Stimulated activated CD8-positive, alpha-beta memory T cell treated with anti-CD3 and anti-CD28 coated beads, Interleukin-7, amount 100 ng/mL, for 1 hour (primary cell): Measurements from ENCODE around the gene ATXN3L.

Experiments
- DNase-seq, 2 donors: peaks; one replicate each; pipeline ENCODE4 v3.0.0-alpha.2; 2020; ENCODE audit warnings: low read depth in 2 of 2

Gene ATXN3L

DNA sequence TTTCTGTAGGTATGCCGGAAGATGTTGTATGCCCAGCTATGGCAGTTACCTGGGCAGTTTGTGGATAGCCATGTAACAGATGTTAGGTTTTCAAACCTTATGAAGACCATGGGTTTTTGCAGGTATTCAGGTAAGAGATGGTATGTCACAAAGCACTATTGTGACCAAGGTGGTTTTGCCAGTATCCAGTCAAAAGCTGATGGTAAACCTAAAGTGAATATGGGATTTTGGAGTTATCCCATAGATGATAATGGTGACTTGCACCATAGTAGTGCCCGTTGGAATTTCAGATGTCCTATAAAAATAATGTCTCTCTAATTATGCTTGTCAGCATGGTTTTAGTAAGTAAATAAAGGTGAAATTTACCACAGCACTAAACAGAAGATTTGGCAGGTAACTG is at the start of gene ATXN3L:
ATXN3L (minus strand) TSS at position 101 of the 400 bp plus-strand sequence. CDS start 119 bp downstream, outside the sequence.
- no peak for DNase-seq

DNA sequence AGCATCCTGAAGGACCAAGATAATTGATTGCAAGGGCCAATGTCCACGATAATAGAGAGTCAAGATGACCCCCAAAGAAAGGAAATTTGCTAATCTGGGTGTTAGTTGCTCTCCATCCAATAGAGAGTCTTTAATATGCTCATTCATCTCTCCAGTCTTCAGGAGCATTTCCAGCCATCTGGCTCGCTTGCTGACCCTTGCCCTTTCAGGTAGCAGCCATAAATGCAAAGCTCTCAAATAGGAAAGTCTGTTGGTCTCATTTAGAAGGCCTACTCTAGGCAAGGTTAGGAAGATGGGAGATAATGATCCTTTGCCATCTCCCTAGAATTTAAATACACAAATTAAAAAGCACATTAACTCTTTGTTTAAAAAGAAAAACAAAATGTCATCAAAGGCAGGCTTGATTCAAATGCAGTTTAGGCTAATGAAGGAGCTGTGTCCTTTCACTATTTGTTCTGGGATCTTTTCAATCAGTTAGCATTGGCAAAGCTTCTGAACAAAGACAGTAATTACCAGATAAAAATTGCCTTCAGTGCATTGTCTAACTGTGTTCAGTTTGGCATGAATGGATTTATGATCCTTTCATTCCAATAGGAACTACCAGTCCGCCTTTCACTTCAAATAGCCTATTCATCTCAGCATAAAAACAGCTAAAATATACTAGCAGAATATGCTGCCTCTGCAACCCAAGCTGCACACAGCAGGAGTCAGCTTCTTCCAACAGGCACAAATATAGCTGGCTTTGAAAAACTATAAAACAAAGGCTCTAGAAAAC is 49.6 kb upstream of the ATXN3L start:
- DNase-seq = no peak

DNA sequence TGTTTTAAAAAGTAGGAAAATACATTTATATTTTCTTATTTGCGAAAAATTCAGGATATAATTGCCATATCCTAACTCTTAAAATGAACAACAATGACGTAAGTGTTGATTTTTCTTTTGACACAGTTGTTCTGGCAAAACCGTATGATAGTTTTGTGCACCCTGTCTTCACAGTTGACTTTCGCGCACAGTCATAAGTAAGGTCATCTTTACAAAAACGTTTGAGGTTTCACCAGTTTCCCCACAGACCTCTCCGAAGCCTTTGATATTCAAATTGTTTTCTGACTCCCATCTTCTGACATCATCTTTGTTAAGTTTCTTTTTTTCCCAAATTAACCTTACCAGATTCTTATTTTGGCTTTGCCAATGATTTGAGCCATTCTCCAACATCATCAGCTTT is 48.1 kb upstream of the ATXN3L start:
- DNase-seq = no peak

DNA sequence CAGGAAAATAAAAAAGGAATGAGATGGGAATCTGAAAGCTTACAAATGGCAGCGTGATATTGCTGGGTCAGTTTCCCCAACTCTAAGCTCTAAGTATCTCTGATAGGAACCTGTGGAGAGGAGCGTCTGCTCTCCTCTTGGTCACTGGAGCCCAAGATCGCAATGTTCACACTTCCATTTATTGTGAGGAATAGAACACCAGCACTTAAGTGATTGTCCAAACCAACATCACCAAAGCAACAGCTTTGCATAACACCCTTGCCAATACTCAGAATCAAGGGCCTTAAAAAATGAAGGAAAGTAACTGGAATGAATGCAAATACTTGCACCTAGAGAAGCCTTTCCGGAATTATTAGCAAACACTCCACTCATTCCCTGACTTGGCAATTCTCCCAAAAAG is 46.8 kb upstream of the ATXN3L start:
- DNase-seq = no peak

DNA sequence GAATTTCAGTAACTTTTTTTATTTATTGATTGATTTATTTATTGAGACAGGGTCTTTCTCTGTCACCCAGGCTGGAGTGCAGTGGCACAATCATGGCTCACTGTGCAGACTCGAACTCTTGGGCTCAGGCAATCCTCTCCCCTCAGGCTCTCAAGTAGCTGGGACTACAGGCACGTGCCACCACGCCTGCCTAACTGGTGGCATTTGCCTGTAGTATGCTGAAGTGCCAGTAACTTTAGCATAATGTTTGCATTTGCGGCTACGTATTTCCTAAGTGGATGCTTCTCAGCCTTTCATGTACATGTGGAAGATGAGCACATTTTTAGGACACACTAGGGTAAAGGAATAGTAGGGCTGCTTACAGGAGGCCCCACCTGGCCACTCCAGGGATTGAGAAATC is 45.3 kb upstream of the ATXN3L start:
- DNase-seq = no peak

DNA sequence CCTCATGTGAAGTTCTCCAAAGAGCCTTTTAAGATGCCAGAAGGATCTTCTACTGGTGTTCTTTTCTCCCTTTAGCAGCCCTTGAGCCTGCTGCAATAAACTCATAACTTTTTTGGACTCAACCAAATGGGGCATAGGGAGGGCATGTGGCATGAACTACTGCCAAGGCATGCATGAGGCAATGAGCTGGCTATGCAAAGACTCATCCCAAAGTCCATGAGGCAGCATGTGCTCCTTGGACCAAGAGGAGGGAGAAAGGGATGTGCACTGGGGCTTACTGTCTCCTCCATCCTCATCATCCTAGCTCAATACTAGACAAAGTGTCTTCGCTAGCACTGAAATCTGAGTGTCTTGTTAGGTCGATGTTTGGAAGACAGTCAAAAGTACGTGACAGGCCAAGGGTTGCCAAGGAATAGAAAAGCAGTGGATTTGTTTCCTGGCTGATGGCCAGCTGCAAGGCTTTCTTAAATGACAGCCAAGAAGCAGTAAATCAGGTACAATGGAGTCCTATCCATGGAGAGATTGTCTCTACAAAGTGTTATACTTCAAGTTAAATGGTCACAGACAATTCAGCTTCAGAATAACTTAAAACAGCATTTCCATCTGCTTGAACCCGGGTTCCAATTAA is 44.5 kb upstream of the ATXN3L start:
- no peak for DNase-seq

DNA sequence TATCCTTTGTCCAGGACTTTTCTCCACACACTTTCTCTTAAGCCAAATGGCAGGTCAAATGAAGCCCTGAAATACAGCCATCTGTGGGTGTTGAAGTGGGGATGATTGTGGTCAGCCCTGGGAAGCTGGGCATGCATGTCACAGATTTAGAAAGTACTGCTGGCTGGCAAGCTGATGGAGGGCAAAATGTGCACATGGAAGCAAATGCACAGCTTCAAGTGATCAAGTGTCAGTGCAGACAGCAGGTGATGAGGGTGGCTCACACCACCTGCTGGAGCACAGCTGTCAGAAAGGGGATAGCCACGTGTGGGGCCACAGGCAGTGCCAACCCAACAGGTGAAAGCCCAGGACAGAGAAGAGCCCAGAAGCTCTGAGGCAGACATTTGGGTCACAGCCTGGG is 40.3 kb upstream of the ATXN3L start:
- DNase-seq = no peak

DNA sequence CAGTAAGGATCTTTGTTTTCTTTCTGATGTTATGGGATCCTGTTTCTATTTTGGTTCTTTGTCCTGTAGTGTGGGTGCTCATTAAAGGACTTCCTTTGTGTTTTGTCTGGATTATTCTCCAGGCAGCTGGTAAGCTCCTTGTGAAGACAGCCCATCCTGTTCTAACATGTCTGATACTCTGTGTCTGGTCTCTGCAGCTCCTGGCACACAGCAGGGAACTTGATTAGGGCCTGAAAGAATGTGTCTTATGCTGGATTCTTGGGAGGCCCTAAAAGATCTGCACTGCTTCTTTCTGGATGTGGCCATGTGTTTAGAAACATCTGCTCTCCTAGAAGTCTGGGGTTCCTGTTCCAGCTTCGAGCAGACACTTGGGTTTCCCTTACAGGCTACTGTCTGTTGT is 38.1 kb upstream of the ATXN3L start:
- no peak for DNase-seq

DNA sequence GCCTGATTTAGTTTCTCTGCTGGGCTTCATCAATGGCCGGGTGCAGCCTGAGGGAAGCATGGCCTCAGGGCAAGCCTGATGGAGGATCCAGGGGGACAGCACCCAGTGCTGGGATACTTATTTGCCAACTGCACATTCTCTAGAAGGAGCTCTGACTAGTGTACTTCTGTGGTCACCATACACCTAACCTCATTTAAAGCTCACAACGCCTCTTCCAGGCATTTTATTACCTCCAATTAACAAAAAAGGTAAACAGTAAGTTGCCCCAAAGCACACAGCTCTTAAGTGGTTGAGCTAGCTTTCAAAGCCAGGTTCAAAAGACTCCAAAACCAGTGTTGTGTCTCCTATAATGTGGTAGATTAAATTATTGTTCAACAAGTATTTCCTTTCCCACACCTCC is 26.8 kb upstream of the ATXN3L start:
- DNase-seq = no peak

DNA sequence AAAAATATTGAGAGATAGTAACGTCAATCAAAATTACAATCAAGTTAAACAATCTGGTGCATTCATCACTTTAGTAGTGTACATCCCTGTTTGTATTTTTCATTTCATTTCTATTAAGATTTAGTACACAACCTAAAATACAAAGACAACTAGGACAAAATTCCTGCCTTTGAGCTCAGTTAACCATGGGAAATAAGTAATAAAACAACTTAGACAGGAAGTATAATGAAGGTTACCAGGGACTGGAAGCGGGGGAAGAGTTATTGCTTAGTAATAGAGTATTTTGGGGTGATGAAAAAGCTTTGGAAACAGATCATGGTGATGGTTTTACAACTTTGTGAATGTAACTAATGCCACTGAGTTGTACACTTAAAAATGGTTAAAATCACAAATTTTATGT is 25.6 kb upstream of the ATXN3L start:
- no peak for DNase-seq

DNA sequence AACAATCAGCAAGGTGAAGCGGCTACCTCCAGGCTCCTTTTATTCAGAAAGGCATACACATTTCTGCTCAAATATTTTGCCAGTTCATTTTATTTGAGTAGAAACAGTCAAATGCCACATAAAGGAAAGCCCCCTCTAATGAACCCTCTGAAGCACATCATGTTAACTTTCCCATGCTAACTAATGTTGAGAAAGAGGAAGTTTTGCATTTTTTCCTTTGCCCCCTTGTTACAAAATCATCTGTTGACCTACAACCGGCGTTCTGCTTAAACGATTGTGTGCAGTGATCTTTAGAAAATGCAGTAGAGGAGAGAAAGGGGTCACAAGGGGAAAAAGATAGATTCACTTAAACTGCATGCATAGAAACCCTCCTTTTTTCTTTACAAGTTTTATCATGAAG is 25.2 kb upstream of the ATXN3L start:
- DNase-seq = no peak

DNA sequence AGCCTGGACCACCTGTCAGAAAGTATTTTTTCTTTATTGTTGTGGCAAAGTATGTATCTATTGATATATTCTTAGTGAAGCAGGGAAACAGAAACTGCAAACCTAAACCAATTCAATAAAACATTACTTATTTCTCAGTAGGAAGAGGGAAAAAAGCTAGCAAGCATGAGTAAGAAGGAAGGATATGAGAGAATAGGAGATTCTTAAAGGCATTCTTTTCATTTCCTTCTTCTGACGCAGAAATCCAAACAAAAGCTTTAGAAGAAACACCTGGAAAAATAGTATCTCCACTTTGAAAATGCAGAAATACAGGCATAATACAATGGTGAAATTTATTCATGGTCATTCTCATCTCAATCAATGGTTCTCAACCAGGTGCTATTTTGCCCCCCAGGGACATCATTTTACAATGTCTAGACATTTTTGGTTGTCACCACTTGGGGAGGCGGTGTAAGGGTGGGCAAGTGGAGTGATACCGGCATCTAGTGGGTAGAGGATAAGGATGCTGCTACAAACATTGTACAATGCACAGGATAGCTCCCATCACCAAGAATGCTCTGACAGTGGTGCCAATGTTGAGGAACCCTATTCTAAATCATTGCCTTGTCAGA is 21.7 kb upstream of the ATXN3L start:
- no peak for DNase-seq

DNA sequence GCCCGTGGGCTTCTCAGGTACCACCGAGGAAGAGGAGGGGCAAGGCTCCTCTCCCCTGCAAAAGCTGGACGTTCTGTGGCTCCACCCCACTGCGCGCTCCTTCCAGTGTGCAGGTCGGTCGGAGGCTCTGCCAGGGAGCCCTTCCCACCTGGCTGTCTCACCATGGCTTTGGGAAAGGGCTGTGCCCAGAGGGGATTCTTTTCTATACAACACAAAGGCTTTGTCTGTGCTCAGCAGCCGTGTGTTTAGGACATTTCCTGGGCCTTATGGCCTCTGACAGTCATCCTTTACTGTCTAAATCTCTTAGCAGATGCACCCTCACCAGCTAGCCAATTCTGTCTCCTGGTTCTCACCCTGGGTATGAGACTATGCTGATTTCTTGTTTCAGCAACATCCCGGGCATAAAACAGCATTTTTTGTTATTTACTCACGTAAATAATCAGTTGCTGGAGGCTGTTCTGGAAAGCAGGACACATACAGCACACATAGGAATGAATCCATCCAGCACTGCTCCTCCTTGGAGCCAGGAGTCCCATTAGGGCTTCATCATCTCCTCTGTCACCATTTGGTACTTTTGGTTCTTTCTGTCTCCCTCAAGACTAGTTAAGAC is 20.4 kb upstream of the ATXN3L start:
- DNase-seq = no peak

DNA sequence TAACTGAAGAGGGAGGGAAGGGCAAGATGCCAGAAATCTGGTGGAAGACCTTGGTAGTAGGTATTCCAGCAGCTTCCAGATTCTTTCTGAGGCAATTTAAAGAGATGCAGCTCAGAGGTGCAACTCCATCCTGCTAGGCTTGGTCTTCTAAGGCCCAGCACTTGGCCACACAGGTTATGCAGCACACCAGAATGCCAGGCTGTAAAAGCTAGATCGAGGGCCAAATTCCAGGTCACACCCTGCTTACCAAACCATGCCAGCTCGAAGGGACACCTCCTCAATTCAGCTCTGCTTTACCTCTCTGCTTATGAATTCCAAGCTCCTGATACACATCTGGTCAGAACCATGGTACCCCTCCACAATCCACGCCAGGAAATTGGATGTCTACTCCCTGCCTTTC is 19.8 kb upstream of the ATXN3L start:
- no peak for DNase-seq

DNA sequence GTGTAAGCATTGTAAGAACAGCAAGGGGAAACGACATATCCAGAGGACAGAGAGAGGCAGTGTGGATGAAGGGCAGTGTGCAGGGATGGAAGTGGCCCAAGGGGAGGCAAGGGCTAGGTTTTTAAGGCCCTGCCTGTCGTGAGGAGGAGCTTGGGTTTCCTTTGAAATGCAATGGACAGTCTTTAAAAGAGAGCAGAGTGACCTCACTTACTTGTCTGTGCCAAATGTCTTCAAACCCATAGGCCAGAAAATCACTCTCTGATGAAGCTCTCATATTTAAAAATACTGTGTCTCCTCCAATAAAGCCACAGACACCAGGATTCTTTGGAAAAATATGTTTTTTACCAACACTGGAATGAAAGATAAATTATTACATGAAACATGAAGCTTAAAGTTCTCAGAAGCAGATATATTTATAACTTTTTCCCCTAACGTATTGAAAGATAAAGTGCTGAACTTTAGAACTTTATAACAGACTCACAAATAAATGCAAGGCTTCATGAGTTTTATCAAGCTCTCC is 19.2 kb upstream of the ATXN3L start:
- DNase-seq = no peak

DNA sequence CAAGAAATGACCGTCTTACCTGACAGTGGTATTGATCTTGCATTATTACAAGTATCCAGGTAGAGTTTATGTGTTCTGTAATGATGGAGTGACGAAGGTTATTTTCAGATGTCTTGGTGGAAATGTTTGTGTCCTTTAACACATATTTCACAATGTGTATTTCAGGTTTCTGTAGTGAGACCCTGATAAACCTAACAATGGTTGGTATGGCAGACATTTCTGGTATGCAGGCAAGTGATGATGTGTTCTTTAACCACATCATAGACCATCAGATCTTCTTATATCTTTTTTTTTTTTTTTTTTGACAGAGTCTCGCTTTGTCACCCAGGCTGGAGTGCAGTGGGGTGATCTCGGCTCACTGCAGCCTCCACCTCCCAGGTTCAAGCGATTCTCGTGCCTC is 14.6 kb upstream of the ATXN3L start:
- no peak for DNase-seq

DNA sequence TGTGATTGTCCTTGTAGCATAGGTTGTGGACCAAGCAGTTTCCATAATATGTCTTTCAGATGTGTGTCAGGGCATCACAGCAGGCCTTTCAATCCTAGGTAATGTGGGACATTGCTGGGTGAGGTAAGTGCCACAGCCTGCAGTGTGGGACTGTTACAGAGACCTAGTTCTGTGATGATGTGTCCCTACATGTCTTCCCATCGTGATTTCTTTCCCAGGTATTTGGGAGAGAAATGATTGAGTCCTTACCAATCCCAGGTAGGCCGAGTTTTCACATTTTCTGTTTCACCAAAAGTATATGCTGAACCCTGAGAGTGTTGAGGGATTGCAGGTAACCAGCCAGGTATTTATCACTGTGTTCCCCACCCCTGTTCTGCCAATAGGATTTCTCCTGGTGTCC is 10.6 kb upstream of the ATXN3L start:
- no peak for DNase-seq

DNA sequence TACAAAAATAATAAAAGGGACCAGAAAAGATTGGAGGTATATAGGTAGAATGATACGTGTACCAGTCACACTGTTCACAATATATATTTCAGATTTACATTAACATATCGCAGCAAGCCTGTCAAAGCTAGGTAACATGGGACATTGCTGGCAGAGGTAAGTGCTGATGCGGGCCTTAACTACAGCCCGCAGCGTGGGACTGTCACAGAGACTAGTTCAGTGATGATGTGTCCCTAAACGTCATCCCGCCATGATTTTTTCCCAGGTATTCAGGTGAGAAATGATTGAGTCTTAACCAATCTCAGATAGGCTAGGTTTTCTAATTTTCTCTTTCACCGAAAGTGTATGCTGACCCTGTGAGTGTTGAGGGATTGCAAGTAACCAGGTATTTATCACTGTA is 7.8 kb upstream of the ATXN3L start:
- DNase-seq = no peak

DNA sequence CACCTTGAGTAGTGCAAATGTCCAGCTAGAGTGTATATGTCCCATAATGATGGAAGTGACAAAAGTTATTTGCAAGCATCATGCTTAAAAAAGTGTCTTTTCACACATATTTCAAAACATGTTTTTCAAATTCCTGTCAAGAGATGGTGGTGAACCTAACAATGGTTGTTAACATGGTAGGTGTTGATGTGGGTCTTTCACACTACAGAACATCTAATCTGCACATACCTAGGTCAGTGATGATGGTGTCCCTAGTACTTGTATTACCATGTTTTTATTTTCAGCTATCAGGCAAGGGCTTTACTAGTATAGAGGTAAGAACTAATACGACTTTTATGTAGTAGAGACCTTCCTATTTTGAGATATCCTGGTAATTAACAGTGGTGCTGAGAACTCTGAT is 3.4 kb upstream of the ATXN3L start:
- DNase-seq = no peak

DNA sequence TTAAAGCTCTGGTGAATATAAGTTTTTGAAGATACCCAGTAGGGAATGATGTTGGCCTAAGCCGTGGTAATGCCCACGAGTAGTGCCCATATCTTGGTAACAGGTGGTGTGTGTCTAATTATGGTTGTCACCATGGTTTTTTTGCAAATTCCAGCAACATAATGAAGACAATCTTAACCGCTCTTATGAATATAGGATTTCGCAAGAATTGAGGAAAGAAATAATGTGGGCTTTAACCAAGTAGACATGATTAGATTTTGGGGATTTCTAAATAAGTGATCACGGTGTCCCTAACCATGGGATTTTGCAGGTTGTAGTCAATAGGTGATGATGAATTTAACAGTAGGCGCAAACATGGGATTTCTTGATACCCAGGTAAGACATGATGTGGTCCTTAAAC is 2.5 kb downstream of the ATXN3L start:
- DNase-seq = no peak

DNA sequence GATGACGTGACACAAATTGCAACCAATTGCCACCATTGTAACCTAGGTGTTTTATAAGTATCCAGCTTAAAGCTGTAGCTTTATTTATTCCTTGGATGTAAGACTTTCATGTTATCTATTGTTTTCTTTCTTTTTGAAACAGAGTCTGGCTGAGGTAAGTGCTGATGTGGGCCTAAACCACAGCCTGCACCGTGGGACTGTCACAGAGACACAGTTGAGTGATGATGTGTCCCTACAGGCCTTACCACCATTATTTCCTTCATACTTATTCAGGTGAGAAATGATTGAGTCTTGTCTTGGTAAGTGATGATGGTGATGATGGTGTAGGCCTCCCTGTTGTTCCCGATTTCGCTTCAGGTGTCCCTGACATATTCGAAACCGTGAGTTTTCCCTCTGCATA is 8.3 kb downstream of the ATXN3L start:
- no peak for DNase-seq

DNA sequence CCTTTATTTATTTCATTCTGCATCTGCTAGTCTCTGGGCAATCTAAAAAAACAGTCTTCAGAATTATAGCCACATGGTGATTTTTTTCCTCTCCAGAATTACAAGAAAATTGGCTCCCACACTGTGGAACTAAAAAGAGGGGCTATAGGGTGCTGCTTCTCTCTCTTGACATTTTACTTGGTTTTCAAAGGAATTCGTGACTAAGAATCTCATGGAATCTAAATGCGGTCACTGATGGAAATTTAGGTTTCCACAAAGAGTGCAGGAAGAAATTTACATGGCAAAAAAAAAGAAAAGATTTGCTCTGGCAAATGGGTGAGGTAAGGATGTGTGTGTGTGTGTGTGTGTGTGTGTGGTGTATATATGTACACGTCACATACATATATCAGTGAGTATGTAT is 10.2 kb downstream of the ATXN3L start:
- no peak for DNase-seq

DNA sequence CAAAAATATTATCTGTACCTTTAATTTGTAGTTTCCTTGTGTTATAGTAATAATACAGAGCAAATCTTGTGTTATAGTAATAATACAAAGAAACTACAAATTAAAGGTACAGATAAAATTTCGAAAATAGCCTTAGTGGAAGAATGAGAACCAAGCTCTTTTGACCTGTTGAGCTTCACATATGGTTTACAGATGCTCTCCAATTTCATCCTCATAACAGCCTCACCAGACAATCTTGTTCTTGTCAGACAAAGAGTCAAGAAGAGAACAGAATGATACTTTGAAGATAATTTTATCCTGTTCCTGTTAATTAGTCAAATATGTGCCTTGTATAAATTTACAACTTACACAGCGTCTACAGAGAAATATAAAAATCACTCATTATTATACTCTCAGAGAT is 12.8 kb downstream of the ATXN3L start:
- DNase-seq = no peak
